ENCODE data around the gene ARHGEF10L.
A peak's percentile ranks its signal among the peaks of the same experiment; 100 is the strongest.

ARHGEF10L gene

GRCh38 chr1:17700945-17701810 lies 161.7 kb downstream of the ARHGEF10L start:
- FAIRE-seq (no peak), DNase-seq (ENCODE audit: low spot score) (no peak)

- FAIRE-seq = no peak
- no peak for DNase-seq (ENCODE audit: low spot score)
Measured at GRCh38 chr1:17704176-17704575, 164.7 kb downstream of the ARHGEF10L start.

- FAIRE-seq (no peak), DNase-seq (ENCODE audit: low spot score) (no peak)
Measured at GRCh38 chr1:17706445-17706844, 166.9 kb downstream of the ARHGEF10L start.

- FAIRE-seq (no peak), DNase-seq (ENCODE audit: low spot score) (no peak)
Measured at GRCh38 chr1:17709981-17710380, 170.5 kb downstream of the ARHGEF10L start.

- no peak for DNase-seq (ENCODE audit: low spot score)
- no peak for FAIRE-seq
Measured at GRCh38 chr1:17710889-17711576, 171.5 kb downstream of the ARHGEF10L start.

- DNase-seq (ENCODE audit: low spot score) = no peak
- FAIRE-seq = no peak
Measured at GRCh38 chr1:17711577-17711910, 172.0 kb downstream of the ARHGEF10L start.

GRCh38 chr1:17711941-17712340 lies 172.4 kb downstream of the ARHGEF10L start:
- FAIRE-seq = no peak

GRCh38 chr1:17713993-17714392 lies 174.5 kb downstream of the ARHGEF10L start:
- DNase-seq (ENCODE audit: low spot score) = no peak
- FAIRE-seq = no peak

More at GRCh38 chr1:17711941-17712340, 172.4 kb downstream of the ARHGEF10L start:
- DNase-seq (ENCODE audit: low spot score) = no peak

- FAIRE-seq = no peak
- no peak for DNase-seq (ENCODE audit: low spot score)
Measured at GRCh38 chr1:17717594-17718535, 178.4 kb downstream of the ARHGEF10L start.

GRCh38 chr1:17719874-17720273 lies 180.4 kb downstream of the ARHGEF10L start:
- no peak for FAIRE-seq
- peak; percentile 10 for DNase-seq (ENCODE audit: low spot score)

- FAIRE-seq = no peak
- DNase-seq (ENCODE audit: low spot score) = no peak
Measured at GRCh38 chr1:17721444-17721843, 181.9 kb downstream of the ARHGEF10L start.

- FAIRE-seq (no peak), DNase-seq (ENCODE audit: low spot score) (no peak)
Measured at GRCh38 chr1:17723684-17724083, 184.2 kb downstream of the ARHGEF10L start.

- DNase-seq (ENCODE audit: low spot score) (no peak), FAIRE-seq (no peak)
Measured at GRCh38 chr1:17724150-17724549, 184.7 kb downstream of the ARHGEF10L start.

- DNase-seq (ENCODE audit: low spot score) = no peak
- FAIRE-seq = no peak
Measured at GRCh38 chr1:17725084-17725719, 185.7 kb downstream of the ARHGEF10L start.

- no peak for FAIRE-seq
- DNase-seq (ENCODE audit: low spot score) = no peak
Measured at GRCh38 chr1:17725811-17726582, 186.5 kb downstream of the ARHGEF10L start.

- no peak for DNase-seq (ENCODE audit: low spot score)
- FAIRE-seq = no peak
Measured at GRCh38 chr1:17728123-17728712, 188.7 kb downstream of the ARHGEF10L start.

GRCh38 chr1:17729248-17729647 lies 189.8 kb downstream of the ARHGEF10L start:
- DNase-seq (ENCODE audit: low spot score) = no peak
- no peak for FAIRE-seq

- no peak for FAIRE-seq
- DNase-seq (ENCODE audit: low spot score) = no peak
Measured at GRCh38 chr1:17729909-17730308, 190.4 kb downstream of the ARHGEF10L start.

- DNase-seq (ENCODE audit: low spot score) (no peak), FAIRE-seq (no peak)
Measured at GRCh38 chr1:17731460-17731859, 192.0 kb downstream of the ARHGEF10L start.

GRCh38 chr1:17732475-17732874 lies 193.0 kb downstream of the ARHGEF10L start:
- DNase-seq (ENCODE audit: low spot score) (peak; percentile 38), FAIRE-seq (peak; percentile 58)

Measured in RCC 7860 (cell line).